Neutrophil (primary cell): ENCODE data around the gene HOMEZ.
"Not testable (repeated sequence)": the region's sequence is repeated elsewhere in the genome, so short reads cannot be mapped to it uniquely, and the experiment has no call there.

Source experiments
- H3K27ac ChIP-seq: fragments of 200-600 bp; sonication (generic); 2 replicates; pipeline ENCODE4 v1.5.1; 2016; ENCODE audit warnings: mild to moderate bottlenecking, moderate library complexity
- H3K27me3 ChIP-seq: fragments of 200-600 bp; sonication (generic); 2 replicates; pipeline ENCODE4 v1.6.0; 2016; ENCODE audit warnings: mild to moderate bottlenecking
- H3K36me3 ChIP-seq: fragments of 200-600 bp; sonication (generic); 2 replicates; pipeline ENCODE4 v1.5.1; 2017
- H3K4me1 ChIP-seq, 2 experiments: fragments of 200-600 bp in 1 of 2; sonication (generic) in 1 of 2; 1 replicate in 1 of 2; 2 replicates in 1 of 2; pipeline versions ENCODE4 v1.5.1 to v1.6.1; 2013 to 2016; ENCODE audit warnings: low read depth in 1 of 2, low read length in 1 of 2, mild to moderate bottlenecking in 1 of 2, moderate library complexity in 1 of 2; ENCODE audit not compliant: control insufficient read depth in 1 of 2, insufficient read depth in 1 of 2
- H3K4me3 ChIP-seq, 2 experiments: fragments of 200-600 bp in 1 of 2; sonication (generic) in 1 of 2; 1 replicate in 1 of 2; 2 replicates in 1 of 2; pipeline ENCODE4 v1.5.1; 2013 to 2016; ENCODE audit warnings: low read depth in 1 of 2, low read length in 1 of 2, mild to moderate bottlenecking in 1 of 2, moderate library complexity in 1 of 2
- H3K9me3 ChIP-seq: fragments of 200-600 bp; sonication (generic); 2 replicates; pipeline ENCODE4 v1.5.1; 2016
- CTCF ChIP-seq: fragments of 200-600 bp; sonication (generic); IDR thresholded peaks from 2 replicates; pipeline ENCODE4 v1.5.1; 2016; ENCODE audit warnings: antibody characterized with exemption

The HOMEZ gene, protein sequence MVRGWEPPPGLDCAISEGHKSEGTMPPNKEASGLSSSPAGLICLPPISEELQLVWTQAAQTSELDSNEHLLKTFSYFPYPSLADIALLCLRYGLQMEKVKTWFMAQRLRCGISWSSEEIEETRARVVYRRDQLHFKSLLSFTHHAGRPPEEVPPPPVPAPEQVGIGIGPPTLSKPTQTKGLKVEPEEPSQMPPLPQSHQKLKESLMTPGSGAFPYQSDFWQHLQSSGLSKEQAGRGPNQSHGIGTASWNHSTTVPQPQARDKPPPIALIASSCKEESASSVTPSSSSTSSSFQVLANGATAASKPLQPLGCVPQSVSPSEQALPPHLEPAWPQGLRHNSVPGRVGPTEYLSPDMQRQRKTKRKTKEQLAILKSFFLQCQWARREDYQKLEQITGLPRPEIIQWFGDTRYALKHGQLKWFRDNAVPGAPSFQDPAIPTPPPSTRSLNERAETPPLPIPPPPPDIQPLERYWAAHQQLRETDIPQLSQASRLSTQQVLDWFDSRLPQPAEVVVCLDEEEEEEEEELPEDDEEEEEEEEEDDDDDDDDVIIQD

DNA sequence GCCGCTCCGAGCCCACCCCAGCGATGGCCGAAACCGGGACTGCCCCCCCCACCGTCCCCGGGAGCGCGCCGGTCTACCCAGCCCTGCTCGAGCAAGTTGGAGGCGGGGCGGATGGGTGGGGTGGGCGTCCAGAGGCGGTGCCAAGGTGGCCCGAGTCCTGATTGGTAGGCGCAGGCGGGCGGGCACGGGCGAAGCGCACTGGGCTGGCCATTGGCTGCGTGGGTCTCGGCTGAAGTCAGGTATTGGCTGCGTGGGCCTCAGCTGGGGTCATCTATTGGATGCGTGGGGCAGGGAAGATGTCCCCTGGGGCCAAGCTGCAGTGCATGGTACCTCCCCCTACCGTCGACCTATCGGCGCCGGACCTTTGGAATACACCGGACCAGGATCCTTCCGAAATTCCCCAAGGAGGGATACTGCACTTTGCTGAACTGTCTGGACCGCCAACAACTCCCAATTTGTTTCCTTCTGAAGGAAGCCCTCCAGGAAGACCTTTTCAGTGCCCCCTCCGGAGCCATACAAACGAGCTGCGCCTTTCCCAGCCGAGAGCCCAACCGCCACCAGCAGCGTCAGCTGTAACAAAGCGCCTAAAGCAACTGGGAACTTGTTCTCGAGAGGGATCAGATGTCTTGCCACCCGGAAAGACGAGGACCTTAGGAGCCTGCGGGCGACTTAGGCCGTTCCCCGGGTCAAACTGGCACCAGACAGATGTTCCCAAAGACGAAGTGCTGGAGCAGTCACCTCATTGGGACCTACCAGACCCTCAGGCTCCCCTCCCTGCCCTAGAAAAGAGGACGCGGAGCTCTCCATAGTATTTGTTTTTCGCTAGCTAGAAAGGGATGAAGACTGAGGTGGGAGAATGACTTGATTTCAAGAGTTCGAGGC lies at the start of gene HOMEZ:
Gene HOMEZ, minus strand, starts transcription at position 113 of the 882 bp plus-strand sequence. CDS start 180 bp downstream, outside the sequence.
- H3K4me3 ChIP-seq = peak within 1 kb of the TSS; percentile 89
- H3K27me3 ChIP-seq = no peaks in the 10 kb centered on the region
- peak within 1 kb of the TSS; percentile 86 for H3K27ac ChIP-seq
- H3K4me1 ChIP-seq = peaks cover 23 to 30% of the 10 kb centered on the region in 2 experiments
- H3K36me3 ChIP-seq = no peaks in the 10 kb centered on the region
- TF ChIP-seq CTCF = no peak
- no peaks in the 10 kb centered on the region for H3K9me3 ChIP-seq

DNA sequence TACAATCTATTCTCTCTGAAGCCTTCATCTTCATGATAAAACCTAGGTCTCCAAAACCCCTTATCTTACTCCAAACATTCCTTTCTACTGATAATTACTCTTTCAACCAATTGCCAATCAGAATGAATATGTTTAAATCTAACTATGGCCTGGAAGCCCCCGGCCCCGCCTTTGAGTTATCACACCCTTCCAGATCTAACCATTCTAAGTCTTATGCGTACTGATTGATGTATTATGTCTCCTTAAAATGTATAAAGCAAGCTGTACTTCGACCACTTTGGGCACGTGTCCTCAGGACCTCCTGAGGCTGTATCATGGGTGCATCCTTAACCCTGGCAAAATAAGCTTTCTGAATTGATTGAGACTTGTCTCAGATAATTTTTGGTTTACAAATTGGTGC lies 49.7 kb upstream of the HOMEZ start:
- H3K4me1 ChIP-seq = no peaks in the 10 kb centered on the region
- no peak overlapping the region for H3K4me3 ChIP-seq
- no peak overlapping the region for H3K27ac ChIP-seq
- no peaks in the 10 kb centered on the region for H3K36me3 ChIP-seq
- TF ChIP-seq CTCF = no peak
- no peaks in the 10 kb centered on the region for H3K9me3 ChIP-seq
- peaks cover 29% of the 10 kb centered on the region for H3K27me3 ChIP-seq

GRCh38 chr14:23327947-23328744 lies 42.2 kb upstream of the HOMEZ start:
- peak; percentile 91 for TF ChIP-seq CTCF
- peaks cover 7% of the 10 kb centered on the region for H3K27me3 ChIP-seq
- H3K9me3 ChIP-seq = no peaks in the 10 kb centered on the region
- peaks cover under 1 to 2% of the 10 kb centered on the region in 2 experiments for H3K4me1 ChIP-seq
- no peak overlapping the region for H3K4me3 ChIP-seq
- no peak overlapping the region for H3K27ac ChIP-seq
- peaks cover 32% of the 10 kb centered on the region for H3K36me3 ChIP-seq

DNA sequence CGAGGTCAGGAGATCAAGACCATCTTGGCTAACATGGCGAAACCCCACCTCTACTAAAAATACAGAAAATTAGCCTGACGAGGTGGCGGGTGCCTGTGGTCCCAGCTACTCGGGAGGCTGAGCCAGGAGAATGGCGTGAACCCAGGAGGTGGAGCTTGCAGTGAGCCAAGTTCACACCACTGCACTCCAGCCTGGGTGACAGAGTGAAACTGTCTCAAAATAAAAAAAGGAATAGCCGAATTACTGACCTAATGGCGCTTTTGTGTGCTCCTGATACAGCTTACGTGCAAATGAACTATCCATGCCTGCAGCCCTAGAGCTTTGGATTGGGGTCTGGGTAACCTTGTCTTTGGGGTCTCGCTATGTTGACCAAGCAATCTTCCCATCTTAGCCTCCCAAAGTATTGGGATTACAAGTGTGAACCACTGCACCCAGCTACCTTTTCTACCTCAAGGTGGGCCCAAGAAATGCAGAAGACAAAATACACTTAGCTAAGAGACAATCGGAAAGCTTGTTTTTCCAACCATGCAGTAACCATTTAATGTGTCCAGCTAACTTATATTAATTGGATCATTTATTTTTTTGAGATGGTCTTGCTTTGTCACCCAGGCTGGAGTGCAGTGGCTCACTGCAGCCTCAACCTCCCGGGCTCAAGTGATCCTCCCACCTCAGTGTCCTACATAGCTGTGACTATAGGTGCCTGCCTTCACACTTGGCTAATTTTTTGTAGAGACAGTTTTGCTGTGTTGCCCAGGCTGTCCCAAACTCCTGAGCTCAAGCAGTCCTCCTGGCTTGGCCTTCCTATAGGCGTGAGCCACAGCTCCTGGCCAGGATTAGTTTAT lies 40.8 kb upstream of the HOMEZ start:
- H3K4me1 ChIP-seq = peaks cover 15% of the 10 kb centered on the region in 2 experiments
- TF ChIP-seq CTCF = no peak
- peaks cover 5% of the 10 kb centered on the region for H3K27me3 ChIP-seq
- peaks cover 38% of the 10 kb centered on the region for H3K36me3 ChIP-seq
- no peaks in the 10 kb centered on the region for H3K9me3 ChIP-seq
- H3K4me3 ChIP-seq = no peak overlapping the region
- no peak overlapping the region for H3K27ac ChIP-seq

DNA sequence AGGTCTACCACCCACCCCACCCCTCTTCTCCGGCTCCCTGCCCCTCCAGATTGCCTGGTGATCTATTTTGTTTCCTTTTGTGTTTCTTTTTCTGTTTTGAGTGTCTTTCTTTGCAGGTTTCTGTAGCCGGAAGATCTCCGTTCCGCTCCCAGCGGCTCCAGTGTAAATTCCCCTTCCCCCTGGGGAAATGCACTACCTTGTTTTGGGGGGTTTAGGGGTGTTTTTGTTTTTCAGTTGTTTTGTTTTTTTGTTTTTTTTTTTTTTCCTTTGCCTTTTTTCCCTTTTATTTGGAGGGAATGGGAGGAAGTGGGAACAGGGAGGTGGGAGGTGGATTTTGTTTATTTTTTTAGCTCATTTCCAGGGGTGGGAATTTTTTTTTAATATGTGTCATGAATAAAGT lies 39.8 kb upstream of the HOMEZ start:
- not testable (repeated sequence) for H3K27ac ChIP-seq, H3K4me3 ChIP-seq, H3K9me3 ChIP-seq, H3K27me3 ChIP-seq
- Histone ChIP-seq H3K36me3 (peaks cover 38% of the 10 kb centered on the region), H3K4me1 (peaks cover 15 to 16% of the 10 kb centered on the region in 2 experiments)
